Left ventricle myocardium inferior (tissue), 1 donor: ENCODE measurements around the gene RUNX3. TPM values are rescaled to one million over a fixed set of nuclear protein-coding genes. Genes with fewer than 3 reads are reported as not detected.

Experiments used
- DNase-seq: peaks from one replicate; pipeline ENCODE4 v3.0.0-alpha.2; 2020
- H3K27ac ChIP-seq: fragments of 200-600 bp; replicated peaks from 2 replicates; pipeline ENCODE4 v1.8.0; 2021
- H3K27me3 ChIP-seq: fragments of 200-600 bp; 2 replicates; pipeline ENCODE4 v1.8.0; 2021; ENCODE audit warnings: low read depth
- H3K36me3 ChIP-seq: fragments of 200-600 bp; 2 replicates; pipeline ENCODE4 v1.8.0; 2021
- H3K4me1 ChIP-seq: fragments of 200-600 bp; 2 replicates; pipeline ENCODE4 v1.8.0; 2021
- H3K4me3 ChIP-seq: fragments of 200-600 bp; 2 replicates; pipeline ENCODE4 v1.8.0; 2021; ENCODE audit warnings: mild to moderate bottlenecking, moderate library complexity
- H3K9me3 ChIP-seq: fragments of 200-600 bp; replicated peaks from 2 replicates; pipeline ENCODE4 v1.8.0; 2021
- intact Hi-C: fragments of 100-400 bp; cut with micrococcal nuclease; formaldehyde crosslinking; loops from one replicate; pipeline ENCODE4 v1.11.0; 2022
- total RNA-seq: library from RNA; stranded (reverse); fragmentation: NEBNext Ultra II Directional; extraction: Animal tissue kit (Norgen Biotek cat#: 25700); gene quantifications from one replicate; pipeline ENCODE4 v1.2.1, GENCODE V29; 2021
- TF ChIP-seq, protein P1 (sequence below): fragments of 200-600 bp; IDR thresholded peaks from 2 replicates; pipeline ENCODE4 v1.8.0; 2021; ENCODE audit warnings: antibody characterized with exemption, mild to moderate bottlenecking, borderline replicate concordance
- donor health status: DM: no; HTN: yes; CAD: no; lungs with severe emphysema.

RUNX3 gene
- total RNA-seq, 1 donor from 2014 or later = 0.52 TPM

DNA sequence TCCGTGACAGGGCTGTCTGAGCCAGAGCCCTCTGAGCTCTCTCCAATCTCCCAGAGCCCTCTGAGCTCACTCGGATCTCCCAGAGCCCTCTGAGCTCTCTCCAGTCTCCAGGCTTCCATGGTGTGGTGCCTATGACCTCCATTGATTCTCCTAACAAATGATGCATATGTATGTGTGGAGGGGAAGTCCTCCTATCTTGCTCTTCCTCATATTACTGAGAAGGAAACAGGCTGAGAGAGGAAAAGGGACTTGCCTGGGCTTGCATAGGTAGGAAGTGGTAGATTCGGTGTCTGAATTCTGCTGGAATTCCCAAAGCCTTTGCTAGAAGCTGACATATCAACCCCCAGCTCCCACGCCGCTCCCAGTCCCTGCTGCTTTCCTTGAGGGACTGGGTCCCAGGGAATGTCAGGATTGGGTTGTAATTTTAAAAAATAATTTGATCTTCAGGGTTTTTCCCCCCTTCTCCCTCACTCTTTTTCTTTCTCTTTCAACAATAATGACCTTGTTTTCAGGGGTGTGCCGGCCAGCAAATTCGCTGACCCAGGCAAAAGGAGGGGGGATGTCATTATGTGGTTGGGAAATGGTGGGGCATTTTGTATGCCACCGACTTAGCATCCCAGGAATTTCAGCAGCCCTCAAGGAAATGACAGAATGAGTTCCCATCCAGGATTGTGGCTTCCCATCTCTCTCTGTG lies 42.3 kb upstream of the RUNX3 start:
- no peaks in the 10 kb centered on the region for H3K4me1 ChIP-seq
- DNase-seq = no peak
- H3K27ac ChIP-seq = no peak overlapping the region
- no peaks in the 10 kb centered on the region for H3K36me3 ChIP-seq
- H3K9me3 ChIP-seq = peaks cover 33% of the 10 kb centered on the region
- intact Hi-C loops = no loop called here
- peaks cover 89% of the 10 kb centered on the region for H3K27me3 ChIP-seq
- no peak overlapping the region for H3K4me3 ChIP-seq
- TF ChIP-seq, protein P1, sequence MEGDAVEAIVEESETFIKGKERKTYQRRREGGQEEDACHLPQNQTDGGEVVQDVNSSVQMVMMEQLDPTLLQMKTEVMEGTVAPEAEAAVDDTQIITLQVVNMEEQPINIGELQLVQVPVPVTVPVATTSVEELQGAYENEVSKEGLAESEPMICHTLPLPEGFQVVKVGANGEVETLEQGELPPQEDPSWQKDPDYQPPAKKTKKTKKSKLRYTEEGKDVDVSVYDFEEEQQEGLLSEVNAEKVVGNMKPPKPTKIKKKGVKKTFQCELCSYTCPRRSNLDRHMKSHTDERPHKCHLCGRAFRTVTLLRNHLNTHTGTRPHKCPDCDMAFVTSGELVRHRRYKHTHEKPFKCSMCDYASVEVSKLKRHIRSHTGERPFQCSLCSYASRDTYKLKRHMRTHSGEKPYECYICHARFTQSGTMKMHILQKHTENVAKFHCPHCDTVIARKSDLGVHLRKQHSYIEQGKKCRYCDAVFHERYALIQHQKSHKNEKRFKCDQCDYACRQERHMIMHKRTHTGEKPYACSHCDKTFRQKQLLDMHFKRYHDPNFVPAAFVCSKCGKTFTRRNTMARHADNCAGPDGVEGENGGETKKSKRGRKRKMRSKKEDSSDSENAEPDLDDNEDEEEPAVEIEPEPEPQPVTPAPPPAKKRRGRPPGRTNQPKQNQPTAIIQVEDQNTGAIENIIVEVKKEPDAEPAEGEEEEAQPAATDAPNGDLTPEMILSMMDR = no peak

DNA sequence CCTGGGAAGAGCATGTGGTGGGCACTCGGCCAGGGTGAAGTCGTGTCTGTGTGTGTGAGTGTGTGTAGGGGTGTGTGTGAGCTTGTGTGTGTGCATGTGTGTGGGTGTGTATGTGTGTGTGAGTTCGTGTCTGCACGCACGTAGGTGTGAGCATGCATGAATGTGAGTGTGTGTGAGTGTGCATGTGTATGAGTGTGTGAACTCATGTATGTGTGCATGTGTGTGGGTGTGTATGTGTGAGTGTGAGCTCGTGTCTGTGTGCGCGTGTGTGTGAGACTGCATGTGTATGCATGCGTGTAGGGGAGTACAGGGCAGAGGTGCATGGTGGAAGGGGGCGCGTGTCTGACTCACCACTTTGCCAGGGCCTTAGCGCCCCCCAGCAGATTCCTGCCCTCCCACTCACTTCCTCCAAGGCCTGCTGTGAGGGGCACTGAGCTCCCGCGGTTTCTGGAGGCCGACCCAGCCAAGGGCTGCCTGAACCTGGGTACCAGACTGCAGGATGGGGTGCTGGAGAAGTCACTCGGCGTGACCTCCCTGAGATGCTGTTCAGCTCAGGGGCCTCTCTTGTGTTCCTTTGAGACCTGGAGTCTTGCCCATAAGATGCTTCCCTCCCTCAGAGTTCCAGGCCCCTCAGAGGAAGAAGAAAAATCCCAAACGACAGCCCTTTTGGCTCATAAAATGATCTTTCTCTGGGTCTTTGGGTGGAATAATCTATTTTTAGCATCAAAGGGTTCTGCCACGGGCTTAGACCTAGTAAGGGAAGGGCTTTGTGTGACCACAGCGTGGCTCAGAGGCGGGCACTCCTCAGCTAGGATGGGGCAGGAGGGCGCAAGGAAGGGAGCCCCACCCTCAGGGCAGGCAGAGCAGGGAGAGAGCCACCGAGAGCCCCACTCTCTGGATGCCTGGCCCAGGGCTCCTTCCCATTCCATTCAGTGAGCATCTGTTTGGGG lies 41.1 kb upstream of the RUNX3 start:
- no peaks in the 10 kb centered on the region for H3K4me1 ChIP-seq
- H3K9me3 ChIP-seq = peaks cover 24% of the 10 kb centered on the region
- intact Hi-C loops = no loop called here
- DNase-seq = no peak
- H3K27me3 ChIP-seq = peaks cover 90% of the 10 kb centered on the region
- H3K4me3 ChIP-seq = no peak overlapping the region
- H3K27ac ChIP-seq = no peak overlapping the region
- TF ChIP-seq, protein P1 = no peak
- H3K36me3 ChIP-seq = no peaks in the 10 kb centered on the region

DNA sequence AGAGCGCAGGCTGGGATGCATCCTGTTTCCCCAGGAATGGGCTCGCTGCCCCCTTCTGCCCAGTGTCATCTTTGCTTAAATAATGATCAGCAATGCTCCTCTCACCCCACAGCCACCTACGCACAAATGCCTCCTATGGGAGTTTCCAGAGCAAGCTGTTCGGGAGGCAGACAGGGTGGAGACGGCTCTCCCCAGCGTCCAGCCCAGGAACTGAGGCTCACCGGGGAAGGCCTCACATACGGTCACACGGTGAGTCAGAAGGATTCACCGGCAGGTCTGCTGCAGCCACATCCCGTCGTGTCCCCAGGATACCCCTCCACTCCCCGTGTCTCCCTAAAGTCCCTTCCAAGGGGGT lies 40.3 kb upstream of the RUNX3 start:
- TF ChIP-seq, protein P1 = no peak
- no peaks in the 10 kb centered on the region for H3K36me3 ChIP-seq
- peaks cover 94% of the 10 kb centered on the region for H3K27me3 ChIP-seq
- peaks cover 16% of the 10 kb centered on the region for H3K9me3 ChIP-seq
- H3K4me3 ChIP-seq = no peak overlapping the region
- no peak for DNase-seq
- intact Hi-C loops = no loop called here
- H3K27ac ChIP-seq = no peak overlapping the region
- no peaks in the 10 kb centered on the region for H3K4me1 ChIP-seq

DNA sequence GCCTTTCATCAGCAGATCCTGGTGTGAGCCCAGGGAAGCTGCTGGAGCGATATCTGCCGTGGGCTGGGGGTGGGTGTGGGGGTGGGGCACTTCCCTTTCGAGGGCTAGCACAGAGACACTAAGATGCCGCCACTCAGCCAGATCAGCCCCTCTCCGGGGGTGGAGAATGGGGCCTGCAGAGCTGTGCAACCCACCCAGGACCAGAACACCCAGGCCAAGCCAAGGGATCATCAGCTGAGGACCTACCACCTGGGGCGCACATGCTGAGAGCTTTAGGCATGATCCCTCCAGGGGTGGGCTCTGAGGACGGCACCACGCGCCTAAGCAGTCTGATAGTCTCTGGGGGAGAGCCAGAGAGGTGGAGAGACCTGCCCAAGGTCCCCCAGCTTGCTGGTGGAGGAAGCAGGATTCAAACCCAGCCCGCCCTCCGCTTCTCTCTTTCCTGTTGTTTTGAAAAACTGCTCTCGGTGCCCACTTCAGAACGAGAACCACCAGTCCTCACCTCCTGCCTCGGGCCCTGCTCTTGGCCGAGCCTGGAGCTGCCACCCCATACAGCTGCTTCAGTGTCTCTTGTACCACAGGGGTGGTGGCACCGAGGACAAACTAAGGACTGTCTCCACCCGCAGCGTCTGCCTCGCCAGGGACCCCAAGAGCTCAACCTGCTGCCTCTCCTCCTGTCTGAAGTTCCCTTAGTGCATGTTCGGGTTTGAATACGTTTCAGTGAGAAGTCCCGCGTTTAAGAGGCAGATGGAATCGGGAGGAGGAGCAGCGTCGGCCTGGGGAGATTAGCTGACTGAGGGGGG lies 39.7 kb upstream of the RUNX3 start:
- no peak for DNase-seq
- Histone ChIP-seq H3K9me3 (peaks cover 10% of the 10 kb centered on the region), H3K27me3 (peaks cover 94% of the 10 kb centered on the region), H3K36me3 (no peaks in the 10 kb centered on the region), H3K27ac (no peak overlapping the region), H3K4me1 (no peaks in the 10 kb centered on the region), H3K4me3 (no peak overlapping the region)
- TF ChIP-seq, protein P1 = no peak
- intact Hi-C loops = no loop called here

DNA sequence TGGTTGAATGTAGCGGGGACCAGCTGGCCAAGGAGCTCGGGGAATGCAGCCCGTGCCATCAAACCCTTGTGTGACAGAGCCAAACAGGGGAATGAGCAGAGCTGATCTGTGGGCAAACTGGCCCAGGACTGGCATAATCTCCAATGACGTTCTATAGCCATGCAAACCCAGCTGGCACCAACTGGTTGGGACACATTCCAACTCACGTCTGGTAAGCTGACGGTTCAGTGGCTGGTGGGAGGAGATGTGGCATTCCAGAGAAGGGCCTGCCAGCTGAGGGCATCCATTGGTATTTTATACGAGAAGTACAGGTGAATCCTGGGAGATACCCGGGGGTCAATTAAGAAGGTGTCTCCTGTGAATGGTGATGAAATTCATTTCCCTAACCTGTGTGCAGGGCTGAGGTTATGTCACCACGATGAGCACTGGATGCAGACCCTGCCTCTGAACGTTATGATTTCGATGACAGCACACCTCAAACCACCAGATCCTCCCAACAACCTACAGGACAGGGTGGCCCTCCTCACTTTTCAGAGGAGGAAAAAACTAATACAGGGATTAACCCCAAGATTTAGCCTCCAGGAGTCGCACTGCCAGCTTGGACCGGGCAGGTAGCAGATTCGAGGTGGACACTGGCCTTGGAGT lies 39.0 kb upstream of the RUNX3 start:
- no peak overlapping the region for H3K4me3 ChIP-seq
- no peaks in the 10 kb centered on the region for H3K36me3 ChIP-seq
- peaks cover 98% of the 10 kb centered on the region for H3K27me3 ChIP-seq
- intact Hi-C loops = no loop called here
- no peaks in the 10 kb centered on the region for H3K4me1 ChIP-seq
- DNase-seq = no peak
- no peak overlapping the region for H3K27ac ChIP-seq
- TF ChIP-seq, protein P1 = no peak
- H3K9me3 ChIP-seq = peaks cover 3% of the 10 kb centered on the region
